GM12878 (cell line): ENCODE measurements around the gene MARCKSL1. TPM values are rescaled to one million over a fixed set of nuclear protein-coding genes. Genes with fewer than 3 reads are reported as not detected.

ENCODE experiments used
- CEBPB ChIP-seq, 2 experiments: fragments of 150-350 bp in 1 of 2; IDR thresholded peaks; 2 replicates each; pipeline ENCODE4 v1.6.1; 2012 to 2014; ENCODE audit warnings: low read depth in 2 of 2, low read length in 2 of 2, borderline replicate concordance in 1 of 2, inconsistent platforms in 1 of 2
- CTCF ChIP-seq, 3 experiments: IDR thresholded peaks in 2 of 3; conservative IDR thresholded peaks in 1 of 3; 2 replicates each; pipeline ENCODE4 v1.5.1; 2011; ENCODE audit warnings: low read depth in 3 of 3, low read length in 3 of 3, mild to moderate bottlenecking in 3 of 3, control low read depth in 2 of 3, moderate library complexity in 2 of 3, inconsistent platforms in 1 of 3, mixed read lengths in 1 of 3; ENCODE audit not compliant: control insufficient read depth in 2 of 3, insufficient read depth in 1 of 3; ENCODE audit errors: extremely low read depth in 1 of 3
- HDAC2 ChIP-seq: fragments of 200-600 bp; sonication (generic); IDR thresholded peaks from 2 replicates; pipeline ENCODE4 v1.6.1; 2017
- IRF5 ChIP-seq: fragments of 450-650 bp; IDR thresholded peaks from 2 replicates; pipeline ENCODE4 v1.6.1; 2017; ENCODE audit warnings: borderline replicate concordance
- MEF2B ChIP-seq: fragments of 450-650 bp; IDR thresholded peaks from 2 replicates; pipeline ENCODE4 v1.6.1; 2018; ENCODE audit warnings: mild to moderate bottlenecking, moderate library complexity; ENCODE audit not compliant: partially characterized antibody, poor library complexity, severe bottlenecking
- NFIC ChIP-seq: IDR thresholded peaks from 2 replicates; pipeline ENCODE4 v1.6.1; 2012; ENCODE audit warnings: low read depth, mild to moderate bottlenecking, inconsistent platforms, low read length, moderate library complexity
- PML ChIP-seq: IDR thresholded peaks from 2 replicates; pipeline ENCODE4 v1.6.1; 2012; ENCODE audit warnings: low read length, inconsistent platforms
- RELB ChIP-seq: fragments of 450-650 bp; IDR thresholded peaks from 2 replicates; pipeline ENCODE4 v1.6.1; 2017; ENCODE audit warnings: low read depth, mild to moderate bottlenecking, moderate library complexity
- REST ChIP-seq: IDR thresholded peaks from 2 replicates; pipeline ENCODE4 v1.6.1; 2012; ENCODE audit warnings: mild to moderate bottlenecking, low read depth, low read length
- SIN3A ChIP-seq: IDR thresholded peaks from 2 replicates; pipeline ENCODE4 v1.6.1; 2012; ENCODE audit warnings: low read depth, low read length, improper control_type of control experiment
- SMAD1 ChIP-seq: fragments of 450-650 bp; IDR thresholded peaks from 2 replicates; pipeline ENCODE4 v1.6.1; 2018; ENCODE audit warnings: mild to moderate bottlenecking, low read depth; ENCODE audit not compliant: partially characterized antibody
- USF1 ChIP-seq: IDR thresholded peaks from 2 replicates; pipeline ENCODE4 v1.6.1; 2011; ENCODE audit warnings: borderline replicate concordance, low read depth, mild to moderate bottlenecking, moderate library complexity, mixed read lengths, low read length; ENCODE audit not compliant: insufficient read depth; ENCODE audit errors: extremely low read length
- ZBTB11 ChIP-seq: fragments of 450-650 bp; formaldehyde crosslinking; IDR thresholded peaks from 2 replicates; pipeline ENCODE4 v1.5.0; 2022; ENCODE audit warnings: mild to moderate bottlenecking, missing genetic modification characterization
- ZNF384 ChIP-seq: IDR thresholded peaks from 2 replicates; pipeline ENCODE4 v1.6.1; 2012; ENCODE audit warnings: low read depth, mild to moderate bottlenecking, low read length, improper control_type of control experiment, borderline replicate concordance
- polyA plus RNA-seq, 11 experiments: library from polyadenylated mRNA; depleted of rRNA in 4 of 11; unstranded in 6 of 11; stranded (reverse) in 5 of 11; fragments of >200 nt; fragmentation: Nextera tagmentation in 4 of 11; fragmentation: Illumina TruSeq in 1 of 11; extraction: Ambion mirVana in 4 of 11; extraction: Trizol in 1 of 11; gene quantifications; 1 replicate in 1 of 11; 2 replicates in 10 of 11; pipeline versions ENCODE4 v1.2.1 to v1.2.3, GENCODE V29; 2011 to 2016; ENCODE audit warnings: inconsistent platforms in 2 of 11, missing spikeins in 2 of 11, low read depth in 1 of 11
- total RNA-seq, 4 experiments: library from RNA; depleted of rRNA in 3 of 4; stranded (reverse); fragments of >200 nt in 3 of 4; fragmentation: Illumina TruSeq in 1 of 4; extraction: Trizol in 1 of 4; gene quantifications; 2 replicates each; pipeline versions ENCODE4 v1.2.1 to v1.2.3, GENCODE V29; 2013 to 2021

Gene MARCKSL1
- total and polyA plus RNA-seq, 10 of the 15 experiments (the other 5 are each of a cell fraction or from before 2014, with no cell fraction given) = 14.5 to 225 (median 158) TPM

- no peak for TF ChIP-seq HDAC2
- no peak for TF ChIP-seq SMAD1
- TF ChIP-seq ZBTB11 (CRISPR knock-in tag) = no peak
- no peak for TF ChIP-seq CEBPB (IDR thresholded peaks at IDR 0.05; ENCODE audit: borderline replicate concordance in 1 of 2, low read depth in 2 of 2, low read length in 2 of 2)
- peak; percentile 74 for TF ChIP-seq SIN3A
- TF ChIP-seq MEF2B = no peak
- TF ChIP-seq ZNF384 = no peak
- peak; percentile 85; the same call in 1 of the 2 replicates for TF ChIP-seq RELB
- TF ChIP-seq IRF5 = no peak
- no peak for TF ChIP-seq PML
- no peak for TF ChIP-seq REST
- TF ChIP-seq USF1 = no peak
- TF ChIP-seq NFIC = no peak
- TF ChIP-seq CTCF (IDR thresholded peaks at IDR 0.05 in 2 of 3, conservative IDR thresholded peaks at IDR 0.05 in 1 of 3; ENCODE audit: control insufficient read depth in 2 of 3, extremely low read depth in 1 of 3, insufficient read depth in 1 of 3, low read depth in 3 of 3, low read length in 3 of 3) = no peak
These were observed 44.1 kb downstream of the MARCKSL1 start, which contains the start of gene HDAC1 (continued) for GRCh38 chr1:32291708-32292538.
